Stomach (tissue), 9 donors: ENCODE measurements around the gene MID1. TPM values are rescaled to one million over a fixed set of nuclear protein-coding genes. Genes with fewer than 3 reads are reported as not detected.

Experiments
- DNase-seq, 2 donors: peaks; one replicate each; pipeline versions ENCODE4 v3.0.0 to v3.0.0-alpha.2; 2013 to 2019
- H3K27ac ChIP-seq, 5 donors: fragments of 200-600 bp in 4 of 5; sonication (generic) in 4 of 5; one replicate each; pipeline ENCODE4 v1.5.1; 2013 to 2019; ENCODE audit warnings: mild to moderate bottlenecking in 1 of 5, moderate library complexity in 1 of 5
- H3K27me3 ChIP-seq, 3 donors: fragments of 200-600 bp; sonication (generic); one replicate each; pipeline ENCODE4 v1.5.1; 2017 to 2019; ENCODE audit warnings: mixed run types in 1 of 3
- H3K36me3 ChIP-seq, 4 donors: fragments of 200-600 bp; sonication (generic); 1 replicate in 3 of 4; 2 replicates in 1 of 4; pipeline ENCODE4 v1.5.1; 2016 to 2019
- H3K4me1 ChIP-seq, 4 donors: fragments of 200-600 bp; sonication (generic); one replicate each; pipeline ENCODE4 v1.5.1; 2016 to 2019
- H3K4me3 ChIP-seq, 4 donors: fragments of 200-600 bp; sonication (generic) in 3 of 4; one replicate each; pipeline ENCODE4 v1.5.1; 2016 to 2019; ENCODE audit warnings: mild to moderate bottlenecking in 1 of 4
- H3K9me3 ChIP-seq, 4 donors: fragments of 200-600 bp; sonication (generic); one replicate each; pipeline ENCODE4 v1.5.1; 2016 to 2019
- CTCF ChIP-seq, 7 experiments: fragments of 450-650 bp in 4 of 7; fragments of 200-600 bp in 3 of 7; sonication (generic) in 3 of 7; IDR thresholded peaks; one replicate each; pipeline ENCODE4 v1.5.1; 2016 to 2019; ENCODE audit warnings: antibody characterized with exemption in 7 of 7, control low read depth in 2 of 7, mild to moderate bottlenecking in 1 of 7
- EP300 ChIP-seq: sonication (generic); formaldehyde crosslinking; IDR thresholded peaks from one replicate; pipeline ENCODE4 v1.6.1; 2017; ENCODE audit warnings: antibody characterized with exemption
- POLR2A ChIP-seq, 4 donors: fragments of 450-650 bp; IDR thresholded peaks; one replicate each; pipeline ENCODE4 v1.6.1; 2016; ENCODE audit warnings: antibody characterized with exemption in 4 of 4, control low read depth in 2 of 4, mild to moderate bottlenecking in 1 of 4, moderate library complexity in 1 of 4
- POLR2AphosphoS5 ChIP-seq, 3 donors: sonication (generic); formaldehyde crosslinking; IDR thresholded peaks; one replicate each; pipeline ENCODE4 v1.6.1; 2016; ENCODE audit warnings: antibody characterized with exemption in 3 of 3
- whole genome bisulfite sequencing, 5 donors: extraction: QIAGEN DNeasy Blood & Tissue Kit in 3 of 5; methylation state at CpG; one replicate each; pipeline versions ENCODE4 v1.1.5 to v1.1.7; 2013 to 2018; 5-methylcytosine and 5-hydroxymethylcytosine counted together
- intact Hi-C: fragments of 100-400 bp; cut with DNase I; formaldehyde crosslinking; loops from one replicate; pipeline ENCODE4 v1.15.1; 2023; ENCODE audit warnings: low total_unique reads
- polyA plus RNA-seq, 3 donors: library from polyadenylated mRNA; stranded (reverse); fragments of 200-250 nt; gene quantifications; one replicate each; pipeline ENCODE4 v1.2.3, GENCODE V29; 2013
- total RNA-seq, 5 donors: library from RNA; depleted of rRNA; stranded (reverse); fragments of >200 nt; gene quantifications; one replicate each; pipeline versions ENCODE4 v1.1.0 to v1.2.3, GENCODE V29; 2014 to 2016
- donor health status: healthy with polysubstance abuse.
- donor health status: Bipolar disorder and iron deficiency.
- donor health status: healthy.

The MID1 gene
- total and polyA plus RNA-seq, 8 donors = 2.0 to 25.1 (median 8.5) TPM

GRCh38 chrX:10470009-10470408, 150.4 kb downstream of the MID1 start:
- no peaks in the 10 kb centered on the region for H3K9me3 ChIP-seq
- no peak overlapping the region for H3K4me3 ChIP-seq
- TF ChIP-seq CTCF (IDR thresholded peaks at IDR 0.05) = no peak
- no peak for TF ChIP-seq EP300
- no peak for TF ChIP-seq POLR2A (IDR thresholded peaks at IDR 0.05)
- no peak for TF ChIP-seq POLR2AphosphoS5 (IDR thresholded peaks at IDR 0.05)
- H3K27ac ChIP-seq = no peak overlapping the region
- peaks cover 0 to 10% (median 0%) of the 10 kb centered on the region in 4 donors for H3K4me1 ChIP-seq
- no peak for DNase-seq
- no peaks in the 10 kb centered on the region for H3K27me3 ChIP-seq
- no peaks in the 10 kb centered on the region for H3K36me3 ChIP-seq
- intact Hi-C loops = no loop called here

GRCh38 chrX:10467793-10468192, 152.6 kb downstream of the MID1 start:
- WGBS, 5 donors = 59 to 81% (median 75%) methylated on average over 2 to 3 of the region's 3 CpGs
- H3K27me3 ChIP-seq = no peaks in the 10 kb centered on the region
- DNase-seq = no peak
- H3K4me3 ChIP-seq = no peak overlapping the region
- no peak overlapping the region for H3K27ac ChIP-seq
- no peaks in the 10 kb centered on the region for H3K36me3 ChIP-seq
- no peaks in the 10 kb centered on the region for H3K9me3 ChIP-seq
- H3K4me1 ChIP-seq = no peaks in the 10 kb centered on the region
- TF ChIP-seq POLR2AphosphoS5 (IDR thresholded peaks at IDR 0.05) (no peak), POLR2A (IDR thresholded peaks at IDR 0.05) (no peak), EP300 (no peak), CTCF (IDR thresholded peaks at IDR 0.05) (no peak)
- intact Hi-C loops = no loop called here

GRCh38 chrX:10465254-10465653, 155.1 kb downstream of the MID1 start:
- Histone ChIP-seq H3K27me3 (no peaks in the 10 kb centered on the region), H3K4me3 (no peak overlapping the region), H3K27ac (no peak overlapping the region), H3K36me3 (no peaks in the 10 kb centered on the region), H3K4me1 (no peaks in the 10 kb centered on the region), H3K9me3 (no peaks in the 10 kb centered on the region)
- intact Hi-C loops = no loop called here
- no peak for TF ChIP-seq POLR2A (IDR thresholded peaks at IDR 0.05)
- no peak for TF ChIP-seq EP300
- no peak for TF ChIP-seq CTCF (IDR thresholded peaks at IDR 0.05)
- no peak for DNase-seq
- 85 to 95% (median 94%) methylated on average over 2 of the region's 2 CpGs for WGBS, 5 donors

DNA sequence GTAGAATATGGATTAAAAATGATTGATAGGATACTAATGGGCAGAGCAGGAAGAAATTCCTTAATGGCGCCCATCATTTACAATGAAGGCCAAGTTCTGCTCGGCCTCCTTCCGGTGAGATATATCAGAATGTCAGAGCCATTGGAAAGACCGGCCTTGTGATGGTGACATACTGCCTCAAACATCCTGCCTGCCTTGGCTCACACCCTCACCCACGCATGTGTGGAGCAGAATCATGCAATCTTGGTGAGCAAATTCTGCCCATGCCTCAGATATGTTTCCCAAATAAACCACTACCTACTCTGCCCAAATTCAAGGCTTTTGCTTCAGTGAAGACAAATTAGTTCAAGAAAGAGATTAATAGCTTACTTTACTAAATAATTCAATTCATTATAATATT, 163.3 kb downstream of the MID1 start:
- no peak overlapping the region for H3K27ac ChIP-seq
- no peaks in the 10 kb centered on the region for H3K27me3 ChIP-seq
- H3K36me3 ChIP-seq = peaks cover 0 to 24% (median 17%) of the 10 kb centered on the region in 4 donors
- intact Hi-C loops = no loop called here
- no peaks in the 10 kb centered on the region for H3K4me1 ChIP-seq
- 91 to 98% (median 92%) methylated on average over 5 of the region's 5 CpGs for WGBS, 5 donors
- no peaks in the 10 kb centered on the region for H3K9me3 ChIP-seq
- TF ChIP-seq CTCF (IDR thresholded peaks at IDR 0.05) (no peak), POLR2AphosphoS5 (IDR thresholded peaks at IDR 0.05) (no peak), POLR2A (IDR thresholded peaks at IDR 0.05) (no peak), EP300 (no peak)
- H3K4me3 ChIP-seq = no peak overlapping the region
- no peak for DNase-seq
